ENCODE data around the gene ZNF652.

ZNF652 gene

GRCh38 chr17:49359990-49360795 lies 1.9 kb downstream of the ZNF652 start:
- TF ChIP-seq, protein P1, sequence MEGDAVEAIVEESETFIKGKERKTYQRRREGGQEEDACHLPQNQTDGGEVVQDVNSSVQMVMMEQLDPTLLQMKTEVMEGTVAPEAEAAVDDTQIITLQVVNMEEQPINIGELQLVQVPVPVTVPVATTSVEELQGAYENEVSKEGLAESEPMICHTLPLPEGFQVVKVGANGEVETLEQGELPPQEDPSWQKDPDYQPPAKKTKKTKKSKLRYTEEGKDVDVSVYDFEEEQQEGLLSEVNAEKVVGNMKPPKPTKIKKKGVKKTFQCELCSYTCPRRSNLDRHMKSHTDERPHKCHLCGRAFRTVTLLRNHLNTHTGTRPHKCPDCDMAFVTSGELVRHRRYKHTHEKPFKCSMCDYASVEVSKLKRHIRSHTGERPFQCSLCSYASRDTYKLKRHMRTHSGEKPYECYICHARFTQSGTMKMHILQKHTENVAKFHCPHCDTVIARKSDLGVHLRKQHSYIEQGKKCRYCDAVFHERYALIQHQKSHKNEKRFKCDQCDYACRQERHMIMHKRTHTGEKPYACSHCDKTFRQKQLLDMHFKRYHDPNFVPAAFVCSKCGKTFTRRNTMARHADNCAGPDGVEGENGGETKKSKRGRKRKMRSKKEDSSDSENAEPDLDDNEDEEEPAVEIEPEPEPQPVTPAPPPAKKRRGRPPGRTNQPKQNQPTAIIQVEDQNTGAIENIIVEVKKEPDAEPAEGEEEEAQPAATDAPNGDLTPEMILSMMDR (IDR thresholded peaks at IDR 0.05; ENCODE audit: control insufficient read depth, extremely low read depth, insufficient read depth), result no peak
- no peak for DNase-seq (ENCODE audit: low read depth)
- peak overlapping the region; percentile 91 for H3K4me3 ChIP-seq (ENCODE audit: low read depth, low read length)

DNA sequence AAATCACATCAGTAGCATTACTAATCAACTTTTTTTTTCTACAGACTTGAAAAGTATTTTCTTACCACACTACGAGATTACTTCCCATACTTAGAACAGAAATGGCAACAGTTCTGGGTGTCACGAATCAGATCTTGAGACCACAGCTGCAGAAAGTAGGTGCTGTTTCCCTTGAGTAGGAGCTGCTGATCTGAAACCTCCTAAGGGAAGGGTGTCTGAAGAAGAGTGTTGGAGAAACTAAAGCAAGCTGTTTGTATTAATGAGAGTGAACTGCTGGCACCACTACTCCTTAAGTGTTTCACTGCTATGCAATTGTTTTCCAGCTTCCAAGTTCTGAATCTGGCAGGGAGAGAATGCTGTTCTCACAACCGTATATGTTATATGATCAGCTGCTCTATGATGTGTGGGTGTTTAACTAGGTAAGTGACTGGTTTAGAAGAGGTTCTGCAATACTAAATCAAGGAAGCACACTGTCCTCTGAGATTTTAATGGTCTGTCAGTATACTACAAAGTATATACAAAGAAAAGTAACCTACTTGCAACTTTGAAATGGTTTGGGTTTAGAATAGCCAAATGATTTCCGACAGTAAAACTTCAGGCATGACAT lies 3.3 kb downstream of the ZNF652 start:
- TF ChIP-seq, protein P1 (IDR thresholded peaks at IDR 0.05; ENCODE audit: control insufficient read depth, extremely low read depth, insufficient read depth), result no peak
- peak overlapping the region; percentile 91; the same call in 1 of the 2 replicates for H3K4me3 ChIP-seq (ENCODE audit: low read depth, low read length)
- no peak for DNase-seq (ENCODE audit: low read depth)

- no peak for DNase-seq (ENCODE audit: low read depth)
- TF ChIP-seq, protein P1 (IDR thresholded peaks at IDR 0.05; ENCODE audit: control insufficient read depth, extremely low read depth, insufficient read depth), result no peak
- peak overlapping the region; percentile 19 for H3K4me3 ChIP-seq (ENCODE audit: low read depth, low read length)
These were observed 4.5 kb downstream of the ZNF652 start for GRCh38 chr17:49357516-49357915.

- H3K4me3 ChIP-seq (ENCODE audit: low read depth, low read length), result no peak overlapping the region
- TF ChIP-seq, protein P1 (IDR thresholded peaks at IDR 0.05; ENCODE audit: control insufficient read depth, extremely low read depth, insufficient read depth), result no peak
- no peak for DNase-seq (ENCODE audit: low read depth)
These were observed 5.7 kb downstream of the ZNF652 start for GRCh38 chr17:49356320-49356719.

DNA sequence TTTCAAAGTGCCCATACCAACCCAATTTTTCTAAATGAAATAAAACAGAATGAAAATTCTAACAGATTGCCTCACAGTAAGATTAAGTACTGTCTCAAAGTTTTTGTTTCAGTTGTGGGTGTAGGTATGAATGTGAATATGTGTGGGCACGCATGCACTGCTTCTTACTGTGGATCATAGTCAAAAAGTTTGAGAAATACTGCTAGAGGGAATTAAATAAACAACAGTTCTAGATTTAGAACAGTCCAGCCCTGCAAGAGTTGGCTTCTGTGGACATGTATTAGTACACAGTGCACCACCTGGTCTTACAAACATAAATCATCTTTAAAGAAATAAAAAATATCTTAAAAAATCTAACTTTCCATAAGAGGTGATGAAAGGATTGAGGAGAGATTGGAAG lies 8.4 kb downstream of the ZNF652 start:
- TF ChIP-seq, protein P1 (IDR thresholded peaks at IDR 0.05; ENCODE audit: control insufficient read depth, extremely low read depth, insufficient read depth), result no peak
- DNase-seq (ENCODE audit: low read depth), result no peak
- H3K4me3 ChIP-seq (ENCODE audit: low read depth, low read length), result no peak overlapping the region

GRCh38 chr17:49352587-49353154 lies 9.4 kb downstream of the ZNF652 start:
- no peak overlapping the region for H3K4me3 ChIP-seq (ENCODE audit: low read depth, low read length)
- no peak for DNase-seq (ENCODE audit: low read depth)
- TF ChIP-seq, protein P1 (IDR thresholded peaks at IDR 0.05; ENCODE audit: control insufficient read depth, extremely low read depth, insufficient read depth), result no peak
